HEK293 (cell line): Measurements from ENCODE around the gene EFHC1.

Source experiments
- CTCF ChIA-PET: fragments of 350-600 bp; formaldehyde crosslinking; extraction: SDS; loops from one replicate; lab custom pipeline; 2021; ENCODE audit warnings: antibody characterized with exemption; lab: Yijun Ruan, JAX
- POLR2A ChIA-PET: fragments of 300-600 bp; formaldehyde crosslinking; extraction: SDS; loops from one replicate; lab custom pipeline; 2020; ENCODE audit warnings: antibody characterized with exemption, inconsistent platforms; lab: Yijun Ruan, JAX
- H3K27ac ChIP-seq: fragments of 200-500 bp; sonication (Bioruptor generic); 2 replicates; pipeline ENCODE4 v1.5.1; 2014; ENCODE audit warnings: low read depth, low read length, control low read depth, inconsistent platforms; ENCODE audit errors: extremely low read depth
- H3K36me3 ChIP-seq, 2 experiments: fragments of 200-500 bp in 1 of 2; sonication (Bioruptor generic) in 1 of 2; 1 replicate in 1 of 2; 2 replicates in 1 of 2; pipeline ENCODE4 v1.5.1; 2014 to 2017; ENCODE audit warnings: inconsistent platforms in 2 of 2, low read length in 2 of 2; ENCODE audit not compliant: control insufficient read depth in 2 of 2, insufficient read depth in 1 of 2
- H3K4me1 ChIP-seq: fragments of 200-500 bp; sonication (Bioruptor generic); 2 replicates; pipeline ENCODE4 v1.5.1; 2014; ENCODE audit warnings: mild to moderate bottlenecking, low read length, inconsistent platforms; ENCODE audit not compliant: control insufficient read depth, insufficient read depth
- H3K4me3 ChIP-seq: 2 replicates; pipeline ENCODE4 v1.5.1; 2011; ENCODE audit warnings: low read depth, mild to moderate bottlenecking, control low read depth, low read length, moderate library complexity
- H3K9me3 ChIP-seq: fragments of 200-500 bp; sonication (Bioruptor generic); 2 replicates; pipeline ENCODE4 v1.5.1; 2014; ENCODE audit warnings: low read depth, low read length, inconsistent platforms; ENCODE audit not compliant: control insufficient read depth, insufficient read depth
- GFI1B ChIP-seq: fragments of 450-650 bp; formaldehyde crosslinking; IDR thresholded peaks from 2 replicates; pipeline ENCODE4 v1.5.1; 2016; ENCODE audit warnings: missing biosample characterization, missing genetic modification characterization
- HOXD13 ChIP-seq: sonication (generic); formaldehyde crosslinking; IDR thresholded peaks from 2 replicates; pipeline ENCODE4 v1.8.0; 2022; ENCODE audit warnings: missing genetic modification reagents, borderline replicate concordance
- TSHZ1 ChIP-seq: fragments of 450-650 bp; formaldehyde crosslinking; IDR thresholded peaks from 2 replicates; pipeline ENCODE4 v1.5.1; 2016; ENCODE audit warnings: missing biosample characterization, missing genetic modification characterization, borderline replicate concordance
- ZBTB26 ChIP-seq: fragments of 450-650 bp; formaldehyde crosslinking; optimal IDR thresholded peaks from 2 replicates; pipeline ENCODE3; 2016; ENCODE audit warnings: missing biosample characterization, mild to moderate bottlenecking, missing genetic modification characterization
- ZBTB44 ChIP-seq: fragments of 450-650 bp; IDR thresholded peaks from 2 replicates; pipeline ENCODE4 v1.5.1; 2018; ENCODE audit warnings: missing biosample characterization, mild to moderate bottlenecking, missing genetic modification characterization
- ZNF148 ChIP-seq: fragments of 450-650 bp; formaldehyde crosslinking; IDR thresholded peaks from 2 replicates; pipeline ENCODE4 v1.5.0; 2017; ENCODE audit warnings: missing biosample characterization, missing genetic modification characterization, borderline replicate concordance
- ZNF580 ChIP-seq: fragments of 450-650 bp; formaldehyde crosslinking; IDR thresholded peaks from 2 replicates; pipeline ENCODE4 v1.5.1; 2016; ENCODE audit warnings: missing biosample characterization, missing genetic modification characterization
- ZSCAN4 ChIP-seq: fragments of 450-650 bp; formaldehyde crosslinking; IDR thresholded peaks from 2 replicates; pipeline ENCODE4 v1.5.1; 2017; ENCODE audit warnings: missing biosample characterization, missing genetic modification characterization

The EFHC1 gene

GRCh38 chr6:52508261-52508739 lies 88.2 kb downstream of the EFHC1 start (continued):
- TF ChIP-seq ZBTB26 (tag by site-specific recombination) = no peak
- TF ChIP-seq TSHZ1 (tag by site-specific recombination) = no peak
- TF ChIP-seq GFI1B (tag by site-specific recombination) = no peak

GRCh38 chr6:52509281-52510212 lies 89.4 kb downstream of the EFHC1 start:
- TF ChIP-seq ZNF148 (no peak), ZBTB44 (tag by site-specific recombination) (no peak), ZNF580 (tag by site-specific recombination) (no peak)
- ChIA-PET CTCF (no interaction called here), POLR2A (no interaction called here)
- peaks cover 0 to 37% of the 10 kb centered on the region in 2 experiments; a peak in 1 of 3 replicates for H3K36me3 ChIP-seq
- H3K9me3 ChIP-seq = no peaks in the 10 kb centered on the region
- no peak overlapping the region for H3K4me3 ChIP-seq
- H3K27ac ChIP-seq = no peak overlapping the region
- H3K4me1 ChIP-seq = peaks cover under 1% of the 10 kb centered on the region; the same call in 1 of the 2 replicates

- H3K9me3 ChIP-seq = no peaks in the 10 kb centered on the region
- peaks cover 0 to 36% of the 10 kb centered on the region in 2 experiments; a peak in 1 of 3 replicates for H3K36me3 ChIP-seq
- ChIA-PET CTCF (no interaction called here), POLR2A (no interaction called here)
- no peaks in the 10 kb centered on the region for H3K4me1 ChIP-seq
- TF ChIP-seq ZSCAN4 (tag by site-specific recombination) = no peak
- no peak for TF ChIP-seq HOXD13 (CRISPR knock-in tag)
- H3K4me3 ChIP-seq = no peak overlapping the region
- no peak overlapping the region for H3K27ac ChIP-seq
Observed at GRCh38 chr6:52510213-52510562, 90.0 kb downstream of the EFHC1 start.
